TTC549 (cell line): ENCODE measurements around the gene RRP9.

ENCODE experiments used
- FAIRE-seq: peaks from 2 replicates; lab custom pipeline; 2012; peaks lifted over from hg19 to GRCh38; lab: Jason Lieb, UNC

The RRP9 gene

DNA sequence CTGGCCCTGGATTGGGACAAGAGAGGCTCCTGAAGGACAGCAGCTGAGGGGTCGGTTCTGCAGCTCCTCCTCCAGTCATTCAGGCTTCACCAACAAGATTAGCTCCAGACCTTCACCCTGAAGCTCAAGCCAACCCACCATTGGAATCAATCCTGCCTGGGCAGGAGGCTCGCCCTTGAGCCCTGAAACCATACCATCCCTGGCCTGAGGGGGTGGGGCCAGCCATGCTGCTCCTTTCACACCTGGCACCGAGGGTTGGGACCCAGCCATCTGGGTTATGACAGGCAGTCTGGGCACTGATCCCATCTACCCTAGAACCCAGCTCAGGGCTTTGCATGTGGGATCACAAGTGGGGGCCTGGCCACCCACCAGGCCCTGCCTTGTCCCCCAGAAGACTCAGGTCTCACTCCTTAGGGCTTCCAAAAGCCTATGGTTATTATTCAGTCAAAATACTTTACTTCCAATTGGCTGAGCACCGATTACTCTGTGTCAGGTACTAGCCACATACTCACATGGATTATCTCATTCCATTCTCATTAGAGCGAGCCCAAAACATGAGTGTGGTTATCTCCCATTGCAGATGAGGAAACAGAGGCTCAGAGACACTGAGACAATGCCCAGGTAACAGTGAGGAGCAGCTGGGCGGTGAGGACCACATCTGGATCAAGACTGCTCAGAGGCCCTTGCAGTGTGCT is 29.0 kb upstream of the RRP9 start:
- FAIRE-seq: no peak

DNA sequence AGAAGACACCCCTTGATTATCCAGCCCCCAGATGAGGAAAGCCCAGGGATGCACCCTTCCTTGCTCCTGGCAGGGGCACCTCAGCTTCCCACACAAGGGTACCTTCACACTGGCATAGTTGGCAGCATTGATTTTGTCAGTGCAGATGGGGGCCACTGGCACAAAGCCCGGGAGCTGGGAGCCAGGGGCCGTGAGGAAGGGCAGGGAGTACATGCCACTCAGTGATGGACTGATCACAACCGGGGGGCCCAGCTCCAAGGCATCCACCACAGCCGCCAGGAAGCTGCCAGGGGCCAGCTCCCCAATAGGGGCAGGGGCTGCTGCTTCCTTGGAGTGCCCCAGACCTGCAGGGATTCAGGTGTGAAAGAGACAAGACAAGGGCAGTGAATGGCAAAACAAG is 28.1 kb upstream of the RRP9 start:
- no peak for FAIRE-seq

DNA sequence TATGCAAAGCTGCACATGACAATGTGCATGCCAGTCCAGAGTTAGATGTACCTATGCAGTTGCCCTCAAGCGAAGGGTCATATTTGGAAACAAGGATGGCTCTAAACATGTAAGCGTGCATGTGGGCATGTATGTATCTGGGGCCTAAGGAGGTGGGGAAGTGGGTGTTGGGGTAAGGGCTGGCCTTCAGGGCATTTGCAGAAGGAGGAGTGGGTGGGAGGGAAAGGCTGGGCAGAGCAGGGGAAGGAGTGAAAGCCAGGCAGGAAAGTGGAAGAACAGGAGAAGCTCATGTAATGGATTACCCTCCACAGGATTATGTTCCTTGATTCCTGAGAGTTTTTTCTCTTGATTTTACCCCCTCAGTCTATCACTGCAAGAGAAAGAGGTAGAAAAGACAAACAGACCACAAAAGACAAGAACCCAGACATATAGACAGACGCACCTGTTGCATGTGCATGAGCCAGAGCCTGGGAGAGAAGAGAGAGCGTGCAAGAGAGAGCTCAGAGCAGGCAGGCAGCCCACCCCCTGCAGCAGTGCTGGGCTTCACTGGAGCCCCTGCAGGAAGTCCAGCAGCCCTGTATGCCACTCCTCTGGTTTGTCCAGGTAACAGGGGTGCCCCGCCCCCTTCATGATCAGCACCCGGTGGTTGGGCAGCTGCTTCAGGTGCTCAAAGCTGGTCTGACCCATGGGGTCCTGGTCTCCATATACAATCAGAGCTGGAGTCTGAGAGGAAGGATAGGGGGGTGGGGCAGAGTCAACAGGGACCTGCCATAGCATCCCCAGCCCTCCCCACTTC is 27.4 kb upstream of the RRP9 start:
- no peak for FAIRE-seq

DNA sequence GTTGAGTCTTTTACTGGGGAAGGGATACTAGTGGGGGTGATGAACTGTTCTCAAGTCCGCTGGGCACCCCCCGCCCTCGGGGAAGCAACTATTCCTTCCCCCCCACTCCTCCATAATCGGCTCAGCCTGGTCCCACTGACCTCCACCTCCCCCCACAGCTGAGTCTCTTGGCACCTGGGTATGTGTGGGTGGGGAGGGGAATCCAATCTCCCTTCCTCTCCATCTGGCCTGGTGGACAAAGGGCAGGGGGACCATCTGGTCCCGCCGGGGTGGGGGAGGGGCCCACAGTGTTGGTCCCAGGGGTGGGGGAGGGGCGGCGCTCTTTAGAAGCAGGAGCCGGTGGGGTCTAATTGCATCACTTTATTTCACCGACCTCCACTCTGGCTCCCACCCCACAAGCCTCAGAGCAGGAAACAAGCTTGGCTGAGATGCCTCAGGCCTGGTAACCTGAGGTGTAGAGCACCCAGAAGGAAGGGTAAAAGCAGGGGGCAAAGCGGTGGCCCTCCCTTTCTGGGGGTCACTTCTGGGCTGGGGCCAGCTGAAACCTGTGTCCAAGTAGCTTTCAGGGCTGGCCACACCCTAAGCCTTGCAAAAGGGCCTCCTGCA is 26.6 kb upstream of the RRP9 start:
- no peak for FAIRE-seq

DNA sequence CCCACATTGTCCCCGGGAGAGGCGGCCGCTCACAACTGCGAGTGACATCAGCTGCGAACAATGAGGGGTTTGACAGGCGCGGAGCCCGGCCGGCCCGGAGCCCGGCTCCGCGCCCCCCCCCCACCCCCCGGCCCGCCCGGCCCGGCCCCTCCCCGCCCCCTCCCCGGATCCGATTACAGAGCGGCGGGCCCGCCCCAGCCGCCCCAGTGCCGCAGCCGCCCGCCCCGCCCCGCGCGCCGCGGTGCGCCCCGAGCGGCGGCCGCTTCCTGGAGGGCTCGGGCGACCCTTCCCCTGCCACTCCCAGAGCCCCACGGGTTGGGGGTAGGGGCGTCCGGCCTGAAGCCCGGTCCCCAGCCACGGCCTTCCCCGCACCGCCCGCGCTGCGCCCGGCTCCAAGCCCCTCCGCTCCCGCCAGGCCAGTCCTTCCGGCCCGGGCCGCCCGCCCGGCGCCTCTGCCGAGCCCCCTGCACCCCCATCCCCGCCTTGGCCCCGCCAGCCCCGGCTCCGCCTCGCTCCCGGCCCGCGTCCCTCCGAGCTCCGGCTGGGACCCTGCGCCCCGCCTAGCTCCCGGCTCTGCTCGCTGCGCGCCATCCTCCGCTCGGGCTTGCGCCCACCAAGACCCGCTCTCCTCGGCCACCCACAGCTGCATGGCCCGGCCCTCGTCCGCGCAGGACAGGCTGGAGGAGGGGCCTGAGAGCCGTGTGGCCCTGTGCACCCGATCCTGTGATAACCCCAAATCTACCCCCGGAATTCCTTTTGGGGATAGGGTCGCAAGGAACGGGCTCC is 25.9 kb upstream of the RRP9 start, which contains the start of gene PCBP4:
TSS of gene PCBP4 (minus strand) at position 71 of the 786 bp plus-strand sequence. CDS start 6,214 bp downstream, outside the sequence.
- FAIRE-seq: no peak

DNA sequence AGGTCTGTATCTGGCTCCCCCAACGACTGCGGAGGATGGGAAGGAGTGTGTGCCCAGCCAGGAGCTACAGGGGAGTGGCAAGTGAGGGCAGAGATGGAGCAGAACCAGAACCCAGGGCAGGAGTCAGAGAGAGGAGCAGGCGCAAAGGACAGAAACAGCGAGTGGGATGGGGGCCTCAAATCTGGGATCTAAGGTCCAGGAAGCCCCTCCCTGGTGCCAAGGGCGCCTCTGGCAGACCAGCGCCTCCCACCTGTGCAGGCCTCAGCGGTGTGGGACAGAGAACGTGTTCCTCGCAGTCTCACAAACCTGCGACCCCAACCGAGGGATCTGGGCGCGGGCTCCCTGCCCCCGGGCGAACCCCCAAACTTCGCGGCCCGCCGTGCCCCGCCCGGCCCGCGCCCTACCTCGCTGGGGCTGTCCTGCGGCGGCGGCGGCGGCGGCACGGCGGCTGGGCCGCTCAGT is 25.2 kb upstream of the RRP9 start:
- no peak for FAIRE-seq

DNA sequence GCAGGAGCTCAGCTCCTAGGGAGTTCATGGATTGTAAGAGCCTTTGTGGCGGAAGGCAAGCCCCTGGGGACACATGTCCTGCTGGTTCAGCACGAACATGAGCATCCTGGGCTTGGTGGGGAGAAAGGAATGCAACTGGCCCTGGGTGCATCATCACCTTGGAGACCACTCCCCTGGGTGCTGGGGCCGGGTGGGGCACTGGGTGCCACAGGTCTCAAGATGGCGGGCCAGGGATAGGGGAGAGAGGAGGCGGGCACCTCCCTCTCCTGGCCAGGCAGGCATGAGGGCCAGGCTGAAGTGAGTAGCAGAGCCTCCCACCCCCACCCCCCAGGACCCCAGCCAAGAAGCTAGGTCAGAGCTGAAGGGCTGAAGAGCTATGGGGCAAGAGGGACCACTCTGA is 24.8 kb upstream of the RRP9 start:
- no peak for FAIRE-seq

DNA sequence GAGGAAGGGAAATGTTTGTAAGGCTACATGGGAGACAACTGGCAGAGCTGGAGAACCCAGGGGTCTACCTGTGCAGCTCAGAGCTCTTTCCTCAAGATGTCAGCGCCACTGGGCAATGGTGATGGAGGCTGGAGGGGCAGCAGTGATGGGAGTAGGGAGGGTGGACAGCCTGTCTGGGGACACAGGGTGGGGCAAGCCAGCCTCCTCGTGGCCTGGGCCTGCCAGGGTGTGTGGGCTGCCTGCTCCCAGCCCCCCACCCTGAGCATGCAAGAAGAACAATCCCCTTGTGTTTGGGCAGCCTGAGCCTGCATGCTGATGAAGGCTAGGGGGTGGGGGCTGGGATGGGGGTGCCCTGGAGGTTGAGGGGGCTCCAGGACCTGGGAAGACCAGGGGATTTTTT is 24.3 kb upstream of the RRP9 start:
- FAIRE-seq: no peak

DNA sequence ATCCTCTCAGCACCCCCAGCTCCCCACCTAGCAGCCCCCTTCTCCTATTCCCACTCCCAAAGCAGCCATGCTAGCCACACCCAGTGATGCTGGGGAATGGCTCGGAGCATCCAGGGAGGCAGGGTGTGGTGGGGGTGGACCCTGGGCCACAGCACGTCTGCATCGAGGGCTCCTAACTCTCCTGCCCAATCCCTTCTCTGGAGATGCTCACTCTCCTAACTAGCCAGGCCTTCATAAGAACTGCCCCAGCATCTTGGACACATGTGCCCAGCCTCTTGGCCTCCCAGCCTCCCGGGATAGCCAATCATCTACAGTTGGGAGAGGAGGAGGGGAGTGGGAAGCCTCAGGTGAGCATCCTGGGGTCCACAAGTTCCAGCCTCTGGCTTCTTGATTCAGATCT is 22.8 kb upstream of the RRP9 start:
- FAIRE-seq: no peak

DNA sequence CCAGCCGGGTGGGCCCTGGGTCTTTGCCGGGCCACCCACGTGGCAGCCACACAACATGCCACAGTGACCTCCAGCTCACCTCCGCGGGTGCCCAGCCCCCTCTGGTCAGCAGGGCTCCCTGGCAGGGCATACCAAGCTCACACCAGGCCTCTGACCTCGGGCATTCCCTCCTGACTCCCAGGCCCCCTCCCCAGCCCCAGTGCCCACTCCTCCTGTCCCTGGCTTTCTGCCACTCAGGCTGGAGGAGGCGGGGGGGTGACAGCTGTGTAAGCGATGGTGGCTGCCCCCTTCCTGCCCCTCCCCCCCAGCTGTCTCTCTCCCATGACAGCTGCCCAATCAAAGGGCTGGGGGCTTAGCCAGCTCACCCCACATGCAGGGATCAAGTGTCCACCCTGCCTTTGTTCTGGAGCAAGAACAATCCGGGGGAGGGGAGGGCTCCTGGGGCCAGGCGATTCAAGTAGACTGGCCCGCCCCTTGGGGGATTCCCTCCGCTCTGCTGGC is 22.3 kb upstream of the RRP9 start:
- no peak for FAIRE-seq

DNA sequence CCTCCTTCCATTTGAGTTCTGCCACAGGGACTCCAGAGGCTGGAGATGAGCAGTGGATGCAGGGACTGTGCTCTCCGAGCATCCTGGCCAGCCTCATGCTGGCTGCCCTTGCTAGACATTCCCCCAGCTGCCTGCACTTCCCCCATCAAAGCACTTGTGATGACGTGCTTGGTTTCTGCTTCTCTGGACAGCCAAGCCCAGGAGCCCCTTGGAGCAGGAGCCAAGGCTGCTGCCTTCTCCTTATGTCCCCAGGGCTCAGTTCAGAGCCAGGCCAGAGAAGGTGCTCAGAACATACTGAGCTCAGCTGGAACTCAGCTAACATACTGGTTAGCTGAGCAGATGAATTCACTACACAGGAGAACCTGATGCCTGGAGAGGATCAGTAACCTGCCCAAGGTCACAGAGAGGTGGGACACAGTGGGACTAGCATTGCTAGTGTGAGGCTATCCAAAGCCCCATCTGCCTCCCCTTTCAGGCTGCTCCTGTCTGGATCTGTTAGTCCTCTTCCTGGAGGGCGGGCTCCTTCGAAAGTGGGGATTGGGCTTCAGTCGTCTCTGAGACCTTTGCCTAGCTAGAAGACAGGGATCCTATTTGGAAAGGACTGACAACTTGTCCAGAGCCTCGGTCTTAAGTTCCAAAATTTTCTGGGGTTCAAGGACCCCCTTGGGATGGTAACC is 21.3 kb upstream of the RRP9 start:
- FAIRE-seq: no peak

DNA sequence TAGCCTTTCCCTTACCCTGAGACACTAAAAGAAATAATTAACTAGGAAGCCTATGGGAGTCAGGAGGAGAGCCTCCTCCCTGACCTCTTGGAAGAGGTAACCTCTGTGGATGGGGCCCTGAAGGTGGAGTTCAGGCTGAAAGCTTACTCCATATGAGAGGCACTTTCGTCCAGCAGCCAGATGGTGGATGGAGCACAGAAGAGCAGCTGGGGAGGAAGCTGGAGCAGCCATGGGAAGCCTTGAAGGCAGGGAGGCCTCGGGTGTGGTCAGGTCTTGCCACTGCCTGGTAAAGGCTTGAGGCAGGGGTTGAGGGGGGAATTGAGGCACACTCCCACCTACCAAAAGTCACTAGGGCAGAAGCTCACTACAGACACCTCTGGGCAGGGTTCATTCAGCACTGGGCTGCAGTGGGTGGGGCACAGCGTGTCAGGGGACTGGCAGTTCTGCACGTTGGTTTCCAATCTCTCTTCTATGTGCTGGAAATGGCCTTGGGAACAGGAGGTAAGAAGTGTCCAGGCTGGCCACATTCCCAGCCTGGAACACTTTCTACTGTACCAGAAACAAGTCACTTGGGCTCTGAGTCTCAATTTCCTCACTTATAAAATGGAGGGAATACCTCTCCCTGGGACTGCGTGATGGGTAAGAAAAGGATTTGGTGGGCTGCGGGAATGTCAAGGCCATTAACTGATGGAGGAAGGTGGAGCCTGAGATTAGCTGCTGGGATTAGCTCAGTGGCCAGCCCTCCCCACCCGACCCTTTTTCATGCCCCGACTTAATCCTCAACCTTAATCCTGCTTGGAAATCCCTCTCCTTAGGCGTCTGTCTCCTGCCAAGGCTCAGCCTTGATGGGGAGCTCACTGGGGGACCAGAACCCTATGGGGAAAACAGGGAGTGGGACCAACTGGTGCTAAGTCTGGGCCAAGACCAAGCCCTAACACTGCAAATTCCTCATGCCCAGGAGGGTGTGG is 20.2 kb upstream of the RRP9 start:
- FAIRE-seq: no peak

DNA sequence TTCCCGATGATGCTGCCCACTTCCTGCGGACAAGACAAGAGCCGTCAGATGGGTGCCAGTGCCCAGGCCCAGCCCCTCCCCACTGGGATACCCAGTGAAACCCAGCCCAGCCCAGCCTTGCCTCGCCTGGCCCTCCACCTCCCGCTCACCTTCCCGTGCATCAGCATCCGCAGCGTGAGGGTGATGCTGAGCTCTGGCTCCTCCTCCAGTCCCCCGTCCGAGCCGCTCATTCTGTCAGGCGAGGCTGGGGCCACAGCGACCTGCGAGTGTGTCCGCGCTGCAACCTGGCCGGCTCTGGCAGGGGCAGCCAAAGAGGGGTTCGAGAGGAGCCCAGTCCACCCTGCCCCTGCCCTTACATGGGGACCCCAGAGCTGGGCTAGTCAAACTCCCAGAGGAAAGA is 19.3 kb upstream of the RRP9 start:
- no peak for FAIRE-seq

DNA sequence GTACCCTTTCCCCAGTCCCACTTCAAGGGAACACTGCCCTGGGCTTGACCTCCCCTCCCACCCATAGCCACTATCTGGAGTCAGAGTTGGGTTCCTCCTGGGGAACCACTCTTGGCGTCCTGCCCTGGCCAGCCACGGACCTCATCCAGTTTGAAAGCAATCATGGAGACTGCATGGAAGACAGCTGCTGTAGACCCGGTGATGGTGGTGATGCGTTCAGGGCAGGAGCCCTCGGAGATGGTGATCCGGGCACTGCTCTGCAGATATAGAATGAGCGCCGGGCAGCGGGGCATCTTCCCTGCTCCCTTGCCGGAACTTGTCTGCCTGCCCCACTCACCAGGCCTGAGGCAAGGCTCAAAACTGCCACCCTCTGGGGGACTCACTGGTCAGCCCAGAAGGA is 18.7 kb upstream of the RRP9 start:
- FAIRE-seq: no peak

DNA sequence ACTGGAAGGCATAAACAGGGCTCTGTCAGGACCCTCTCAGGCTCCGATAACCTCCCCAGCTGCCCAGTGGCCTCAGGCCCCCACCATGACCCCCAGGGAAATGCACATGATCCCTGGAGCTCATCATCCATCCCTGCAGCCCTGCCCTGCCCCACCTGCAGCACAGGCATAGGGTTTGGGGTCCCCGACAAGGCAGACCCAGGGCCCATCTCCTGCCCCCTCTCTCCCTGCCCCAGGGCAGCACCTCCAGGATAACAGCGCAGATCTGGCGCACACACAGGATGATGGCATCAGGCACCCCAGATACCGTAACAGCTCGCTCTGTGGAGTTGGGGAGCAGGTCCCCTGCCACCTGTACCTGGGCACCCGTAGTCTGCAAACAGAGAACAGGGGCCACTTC is 17.9 kb upstream of the RRP9 start:
- no peak for FAIRE-seq

DNA sequence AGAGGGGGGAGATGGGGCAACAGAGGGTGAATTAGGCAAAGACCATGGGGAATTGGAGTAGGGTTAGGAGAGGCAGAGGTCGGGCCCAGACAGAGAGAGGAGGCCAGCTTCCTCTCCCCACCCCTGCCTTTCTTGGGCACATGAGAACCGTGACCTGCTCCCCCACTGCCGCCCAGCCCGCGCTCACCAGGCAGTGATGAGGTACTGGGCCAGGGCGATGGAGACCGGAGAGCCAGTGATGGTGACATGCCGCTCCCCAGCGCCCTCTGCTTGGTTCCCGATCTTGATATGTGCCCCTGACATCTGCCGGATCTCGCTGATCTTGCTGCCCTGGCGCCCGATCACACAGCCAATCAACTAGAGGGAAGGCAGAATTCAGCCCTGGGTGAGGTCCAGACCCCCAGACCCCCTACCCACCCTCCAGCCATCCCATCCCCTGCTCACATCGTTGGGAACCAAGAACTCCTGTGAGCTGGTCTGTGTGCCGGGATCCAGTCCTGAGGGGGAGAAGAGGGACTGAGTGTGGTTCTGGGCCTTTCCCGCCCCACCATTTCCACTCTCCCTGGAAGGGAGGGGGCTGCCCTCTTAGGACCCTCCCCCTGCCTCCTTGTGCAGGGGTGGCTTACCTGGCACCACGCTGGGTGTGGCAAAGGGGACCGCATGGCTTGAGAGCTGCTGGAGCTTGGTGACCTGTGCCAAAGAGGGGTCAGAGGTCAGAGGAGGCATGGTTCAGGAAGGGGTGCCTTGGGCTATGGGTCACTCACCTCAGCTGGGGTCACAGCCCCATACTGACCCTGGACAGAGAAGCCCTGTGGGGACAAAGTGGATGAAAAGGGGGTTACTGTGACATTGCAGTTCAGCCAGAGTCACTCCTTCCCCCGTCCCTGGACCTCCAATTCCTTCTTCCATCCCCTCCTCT is 17.2 kb upstream of the RRP9 start:
- no peak for FAIRE-seq

DNA sequence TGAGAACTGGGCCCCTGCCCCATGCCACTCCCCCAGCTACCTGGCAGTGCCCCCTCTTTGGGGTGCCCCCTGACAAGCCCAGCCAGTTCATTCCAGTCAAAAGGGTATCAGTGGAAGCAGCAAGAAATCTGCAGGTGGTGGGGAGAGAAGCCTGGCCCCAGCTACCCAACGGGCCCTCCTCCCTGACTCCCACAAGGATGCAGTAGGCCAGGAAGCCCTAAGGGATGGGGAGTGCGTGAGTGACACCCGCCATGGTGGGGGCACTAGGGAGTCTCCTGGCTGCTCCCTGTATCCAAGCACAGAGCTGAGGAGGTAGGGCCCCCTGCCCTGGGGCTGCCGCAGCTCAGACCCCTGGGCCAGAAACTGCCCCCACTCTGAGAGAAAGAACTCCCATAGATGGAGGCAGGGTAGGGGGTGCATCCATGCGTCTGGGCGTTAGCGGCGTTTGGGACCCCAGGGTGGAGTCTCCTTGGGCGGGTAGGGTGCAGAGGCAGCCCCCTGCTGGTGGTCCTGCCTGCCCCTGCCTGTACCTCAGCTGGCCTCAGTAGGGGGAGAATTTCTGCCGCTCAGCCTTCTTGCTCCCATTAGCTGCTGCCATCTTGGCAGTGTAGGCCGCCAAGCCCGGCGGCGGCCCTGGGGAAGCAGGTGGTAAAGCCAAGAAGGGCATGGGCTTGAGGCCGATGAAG is 16.0 kb upstream of the RRP9 start:
- FAIRE-seq: no peak

DNA sequence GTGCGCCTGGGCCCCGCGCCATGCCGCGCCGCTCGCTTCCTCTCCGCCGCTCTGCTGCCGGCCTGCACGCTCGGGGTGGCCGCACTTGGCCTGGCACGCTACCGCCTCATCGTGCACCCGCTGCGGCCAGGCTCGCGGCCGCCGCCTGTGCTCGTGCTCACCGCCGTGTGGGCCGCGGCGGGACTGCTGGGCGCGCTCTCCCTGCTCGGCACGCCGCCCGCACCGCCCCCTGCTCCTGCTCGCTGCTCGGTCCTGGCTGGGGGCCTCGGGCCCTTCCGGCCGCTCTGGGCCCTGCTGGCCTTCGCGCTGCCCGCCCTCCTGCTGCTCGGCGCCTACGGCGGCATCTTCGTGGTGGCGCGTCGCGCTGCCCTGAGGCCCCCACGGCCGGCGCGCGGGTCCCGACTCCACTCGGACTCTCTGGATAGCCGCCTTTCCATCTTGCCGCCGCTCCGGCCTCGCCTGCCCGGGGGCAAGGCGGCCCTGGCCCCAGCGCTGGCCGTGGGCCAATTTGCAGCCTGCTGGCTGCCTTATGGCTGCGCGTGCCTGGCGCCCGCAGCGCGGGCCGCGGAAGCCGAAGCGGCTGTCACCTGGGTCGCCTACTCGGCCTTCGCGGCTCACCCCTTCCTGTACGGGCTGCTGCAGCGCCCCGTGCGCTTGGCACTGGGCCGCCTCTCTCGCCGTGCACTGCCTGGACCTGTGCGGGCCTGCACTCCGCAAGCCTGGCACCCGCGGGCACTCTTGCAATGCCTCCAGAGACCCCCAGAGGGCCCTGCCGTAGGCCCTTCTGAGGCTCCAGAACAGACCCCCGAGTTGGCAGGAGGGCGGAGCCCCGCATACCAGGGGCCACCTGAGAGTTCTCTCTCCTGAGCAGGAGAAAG is 14.4 kb upstream of the RRP9 start:
- FAIRE-seq: no peak
